HG03469 (cell line): ENCODE data around the gene XCL1.
"Not testable (repeated sequence)": the region's sequence is repeated elsewhere in the genome, so short reads cannot be mapped to it uniquely, and the experiment has no call there.

Experiments
- ATAC-seq: cut with Tn5 transposase; IDR thresholded peaks from one replicate; pipeline ENCODE4 v1.9.1; 2021; ENCODE audit warnings: mild to moderate bottlenecking, moderate library complexity, moderate number of reproducible peaks; ENCODE audit not compliant: unreplicated experiment

XCL1 gene

DNA sequence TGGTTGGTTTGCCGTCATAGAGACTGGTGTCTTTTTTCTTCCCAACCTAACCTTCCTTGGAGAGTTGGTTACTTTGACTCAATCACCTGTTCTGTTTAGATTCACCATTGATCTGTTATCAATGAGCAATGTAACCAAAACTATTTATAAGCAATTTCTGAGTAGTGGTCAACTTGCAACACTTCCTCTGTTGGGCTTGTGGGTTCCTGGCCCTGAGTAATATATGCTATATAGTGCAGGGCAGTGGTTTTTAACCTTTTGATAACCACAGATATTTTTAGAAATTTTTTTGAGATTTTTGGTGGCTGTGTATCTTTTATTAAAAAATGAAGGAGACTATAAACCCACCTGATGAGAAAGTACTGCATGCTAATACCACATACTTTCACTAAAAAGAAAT, 9.4 kb upstream of the XCL1 start:
- ATAC-seq, result no peak

DNA sequence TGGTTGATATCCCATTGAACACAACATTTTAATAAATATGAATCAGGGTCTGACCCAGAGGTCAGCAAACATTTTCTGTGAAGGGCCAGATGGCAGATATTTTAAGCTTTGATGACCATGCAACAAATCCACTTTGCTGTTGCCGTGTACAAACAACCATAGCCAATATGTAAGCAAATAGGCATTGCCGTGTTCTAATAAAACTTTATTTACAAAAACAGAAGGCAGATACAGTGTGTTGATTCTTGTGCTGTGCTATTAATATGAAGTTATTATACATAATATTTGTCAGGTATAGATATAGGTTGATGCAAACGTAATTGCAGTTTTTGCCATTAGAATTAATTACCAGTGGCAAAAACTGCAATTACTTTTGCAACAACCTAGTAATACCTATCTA, 8.8 kb upstream of the XCL1 start:
- no peak for ATAC-seq

DNA sequence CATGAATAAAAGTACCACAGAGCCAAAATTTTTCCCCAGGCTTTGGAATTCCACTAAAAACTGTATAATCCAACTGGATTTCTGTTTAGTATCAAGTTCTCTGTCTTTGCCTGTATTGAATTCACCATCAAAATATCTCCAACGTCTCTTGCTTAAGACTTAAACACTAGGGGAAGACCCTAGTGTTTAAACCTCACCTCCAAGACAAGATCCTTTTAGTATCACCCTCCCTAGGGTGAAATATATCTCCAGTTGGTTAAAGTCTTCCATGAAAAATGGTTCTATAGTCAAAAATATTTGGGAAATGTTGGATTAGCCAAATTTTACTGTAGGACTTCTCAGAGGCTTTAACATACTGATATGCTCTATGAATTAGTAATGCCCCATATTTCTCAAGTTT, 8.1 kb upstream of the XCL1 start:
- ATAC-seq, result no peak

DNA sequence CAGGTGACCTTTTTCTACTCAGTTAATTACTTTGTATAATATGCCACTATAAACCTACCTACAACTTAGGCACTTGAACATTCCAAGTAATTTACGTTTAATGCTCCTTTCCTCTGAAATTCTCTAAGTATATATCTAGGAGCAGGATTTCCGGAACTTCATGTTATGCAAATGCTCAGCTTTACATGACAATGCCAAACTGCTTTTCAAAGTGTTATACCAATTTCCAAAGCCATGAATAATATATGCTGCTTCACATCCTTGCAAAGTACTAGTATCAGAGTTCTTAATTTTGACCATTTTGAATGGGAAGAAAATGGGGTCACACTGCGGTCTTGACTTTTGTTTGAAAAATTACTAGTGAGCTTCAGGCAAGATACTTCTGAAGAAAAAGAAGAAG, 5.8 kb upstream of the XCL1 start:
- ATAC-seq, result no peak

DNA sequence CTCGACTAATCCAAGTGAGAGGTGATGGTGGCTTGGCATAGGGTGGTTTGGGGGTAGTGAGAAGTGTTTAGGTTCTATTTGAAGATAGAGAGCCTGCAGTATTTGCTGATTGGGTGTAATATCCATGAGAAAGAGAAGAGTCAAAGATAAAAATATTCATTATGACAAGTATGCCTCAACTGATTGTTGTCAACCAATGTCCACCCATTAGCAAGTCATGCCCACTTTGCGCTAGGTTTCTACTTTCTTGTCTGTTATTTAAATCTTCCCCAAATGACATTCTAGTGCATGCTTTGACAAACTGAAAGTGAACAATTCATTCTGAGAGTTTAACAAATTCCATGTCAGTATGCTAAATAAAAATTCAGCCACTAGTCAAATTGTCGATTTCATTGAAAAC, 3.8 kb upstream of the XCL1 start:
- ATAC-seq, result no peak

DNA sequence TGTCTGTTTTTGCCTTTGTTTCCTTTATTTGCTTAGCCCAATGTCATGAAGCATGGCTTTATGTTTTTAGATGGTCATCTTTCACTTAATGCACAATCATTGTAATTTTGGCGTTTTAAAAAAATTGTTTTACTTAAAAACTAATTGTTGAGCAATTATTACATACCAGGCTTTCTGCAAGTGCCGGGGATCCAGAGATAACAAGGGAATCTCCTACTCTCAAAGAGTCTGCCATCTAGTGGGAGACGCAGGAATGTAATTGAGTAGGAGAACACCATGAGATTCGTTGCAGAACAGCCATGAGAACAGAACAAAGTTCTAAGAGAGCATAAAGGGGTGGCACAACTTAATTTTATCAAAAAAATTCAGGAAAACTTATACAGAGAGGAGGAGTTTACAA, 2.2 kb upstream of the XCL1 start:
- ATAC-seq, result not testable (repeated sequence)

DNA sequence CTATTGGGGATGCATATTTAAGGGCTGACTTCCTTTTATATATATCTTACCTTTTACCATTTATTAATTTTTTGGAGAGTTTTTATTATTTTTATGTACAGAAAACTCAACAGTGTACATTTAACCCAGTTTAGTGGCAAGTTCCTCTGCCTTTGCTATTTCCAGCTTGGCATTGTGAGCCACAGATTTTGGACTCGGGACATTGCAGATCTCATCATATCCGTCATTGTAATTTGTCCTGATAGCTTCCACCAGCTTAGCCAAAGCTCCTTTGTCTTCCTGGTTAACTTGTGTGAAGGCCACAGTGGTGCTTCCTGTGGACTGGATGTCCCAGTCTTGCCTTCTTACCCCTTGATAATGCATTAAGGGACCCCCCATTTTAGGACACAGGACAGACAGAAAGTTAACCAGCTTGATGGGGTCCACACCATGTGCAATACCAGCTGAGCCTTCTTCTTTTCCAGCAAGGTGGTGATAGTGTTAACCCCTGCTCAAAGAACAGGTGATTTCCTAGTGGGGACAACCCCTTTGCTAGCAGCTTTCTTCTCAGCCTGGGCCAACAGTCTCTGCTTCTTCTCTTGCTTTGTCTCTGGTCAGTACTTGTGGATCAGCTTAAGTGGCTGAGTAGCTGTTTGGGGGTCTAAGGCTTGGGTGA, 2.3 kb downstream of the XCL1 start:
- not testable (repeated sequence) for ATAC-seq

DNA sequence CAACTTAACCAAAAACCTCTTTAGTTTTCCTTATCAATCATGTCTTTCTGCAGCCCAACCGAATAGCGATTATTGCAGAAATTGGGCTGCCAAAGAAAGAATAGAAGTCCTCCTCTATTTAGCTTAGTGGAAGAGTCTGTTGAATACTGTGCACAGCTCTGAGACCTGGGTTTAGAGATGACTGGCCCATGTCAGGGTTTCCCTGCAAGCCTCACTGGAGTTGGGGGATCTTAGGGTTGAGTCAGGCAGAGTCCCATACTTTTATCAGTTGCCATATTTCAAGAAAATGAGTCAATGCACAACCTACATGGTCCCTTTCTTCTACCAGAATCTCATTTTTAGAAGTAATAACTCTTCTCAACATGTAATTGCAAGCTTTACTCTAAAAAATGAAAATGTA, 3.9 kb downstream of the XCL1 start:
- not testable (repeated sequence) for ATAC-seq

DNA sequence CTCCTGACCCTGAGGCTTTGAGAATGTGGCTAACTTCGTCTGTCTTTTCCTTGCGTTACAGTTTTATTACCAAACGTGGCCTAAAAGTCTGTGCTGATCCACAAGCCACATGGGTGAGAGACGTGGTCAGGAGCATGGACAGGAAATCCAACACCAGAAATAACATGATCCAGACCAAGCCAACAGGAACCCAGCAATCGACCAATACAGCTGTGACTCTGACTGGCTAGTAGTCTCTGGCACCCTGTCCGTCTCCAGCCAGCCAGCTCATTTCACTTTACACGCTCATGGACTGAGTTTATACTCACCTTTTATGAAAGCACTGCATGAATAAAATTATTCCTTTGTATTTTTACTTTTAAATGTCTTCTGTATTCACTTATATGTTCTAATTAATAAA, 4.6 kb downstream of the XCL1 start:
- ATAC-seq, result not testable (repeated sequence)

DNA sequence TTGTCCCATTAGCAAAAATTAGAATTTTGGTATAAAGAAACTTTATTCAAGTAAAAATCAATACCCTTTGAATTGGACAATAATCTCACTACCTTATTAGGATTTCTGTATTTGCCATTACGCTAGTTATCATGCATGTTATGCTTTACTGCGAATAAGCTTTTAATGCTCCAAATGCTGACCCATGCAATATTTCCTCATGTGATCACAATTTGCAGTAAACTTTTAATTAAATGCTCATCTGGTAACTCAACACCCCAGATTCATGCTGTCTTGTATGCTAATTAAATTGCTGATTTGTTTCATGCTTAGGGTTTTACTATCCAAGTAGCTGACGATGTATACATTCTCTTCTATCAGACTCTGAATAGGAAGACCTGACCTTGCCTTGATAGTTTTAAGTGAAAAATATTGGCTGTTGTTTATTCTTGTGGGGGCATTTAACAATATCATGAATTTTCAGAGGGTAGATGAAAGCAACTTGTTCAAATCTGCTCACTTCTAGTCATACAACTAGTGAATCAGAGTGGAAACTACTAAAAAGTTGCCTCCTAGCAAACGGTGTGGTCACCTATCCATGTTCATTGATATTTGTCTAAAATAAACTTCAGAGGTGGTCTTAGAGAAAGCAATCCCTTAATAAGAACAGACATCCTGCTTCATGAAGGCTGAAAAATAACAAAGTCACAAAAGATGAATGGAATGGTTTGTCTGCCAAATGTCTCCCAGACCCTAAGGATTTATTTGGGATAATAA, 5.6 kb downstream of the XCL1 start:
- no peak for ATAC-seq

DNA sequence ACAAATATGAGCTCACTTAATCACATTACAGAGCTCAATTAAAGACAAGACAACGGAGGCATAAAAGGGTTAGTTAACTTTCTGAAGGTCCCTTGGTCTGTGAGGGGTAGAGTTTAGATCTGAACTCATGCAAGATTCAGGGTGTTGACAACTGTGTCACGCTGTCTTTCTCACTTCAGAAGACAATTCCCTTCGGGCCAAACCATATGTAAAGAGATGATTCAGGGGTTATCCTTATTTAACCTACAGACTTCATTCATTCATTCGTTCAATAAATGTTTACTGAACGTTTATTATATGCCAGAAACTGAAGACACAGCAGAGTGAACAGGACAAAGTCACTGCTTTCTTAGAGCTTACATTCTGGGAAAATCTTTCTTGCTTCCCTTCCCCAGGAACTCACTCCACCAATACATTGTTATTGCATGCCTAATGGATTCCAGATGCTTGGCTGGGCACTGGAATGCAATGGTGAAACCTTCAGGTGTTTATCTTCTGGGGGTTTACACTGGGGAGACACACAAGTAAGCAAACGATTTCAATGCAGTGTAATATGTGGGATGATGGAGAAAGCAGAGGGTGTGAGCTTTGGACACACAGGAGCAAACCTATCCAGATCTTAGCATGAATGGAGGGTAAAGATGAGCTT, 6.4 kb downstream of the XCL1 start:
- no peak for ATAC-seq

DNA sequence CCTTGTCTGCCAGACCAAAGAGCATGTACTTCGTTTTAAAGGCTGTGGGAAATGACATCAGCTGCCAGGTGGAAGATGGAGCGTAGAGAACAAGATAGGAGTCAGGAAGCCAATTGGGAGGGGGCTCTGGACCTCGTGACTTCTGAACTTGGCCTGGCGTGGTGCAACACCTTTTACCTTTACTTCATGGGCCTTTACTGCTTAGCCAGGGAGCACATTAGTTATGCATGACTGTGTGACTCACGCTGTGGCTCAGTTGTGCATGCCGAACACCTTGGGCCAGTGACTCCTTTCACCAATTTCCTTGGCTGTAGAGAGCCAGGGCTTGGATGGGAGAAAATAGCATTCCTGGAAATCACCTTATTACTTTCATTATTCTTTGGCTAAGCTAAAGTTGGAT, 7.2 kb downstream of the XCL1 start:
- ATAC-seq, result no peak

DNA sequence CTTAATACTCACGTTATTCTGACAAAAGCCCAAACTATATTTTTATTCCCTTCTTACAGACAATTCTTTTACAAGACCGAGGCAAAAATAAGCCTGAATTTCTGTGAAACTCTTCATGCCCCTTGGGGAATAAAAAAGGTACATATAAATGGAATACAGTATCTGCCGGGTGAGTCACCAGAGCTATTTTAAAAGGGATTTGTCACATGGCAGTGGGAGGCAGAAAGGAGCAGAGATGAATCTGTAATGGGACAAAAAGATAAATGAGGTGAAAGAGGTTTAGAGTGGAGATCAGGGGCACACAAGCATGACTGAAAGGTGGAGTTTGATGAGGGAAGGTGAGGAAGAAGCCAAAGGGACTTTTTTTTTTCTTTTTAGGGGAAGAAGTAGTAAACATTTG, 8.8 kb downstream of the XCL1 start:
- no peak for ATAC-seq

DNA sequence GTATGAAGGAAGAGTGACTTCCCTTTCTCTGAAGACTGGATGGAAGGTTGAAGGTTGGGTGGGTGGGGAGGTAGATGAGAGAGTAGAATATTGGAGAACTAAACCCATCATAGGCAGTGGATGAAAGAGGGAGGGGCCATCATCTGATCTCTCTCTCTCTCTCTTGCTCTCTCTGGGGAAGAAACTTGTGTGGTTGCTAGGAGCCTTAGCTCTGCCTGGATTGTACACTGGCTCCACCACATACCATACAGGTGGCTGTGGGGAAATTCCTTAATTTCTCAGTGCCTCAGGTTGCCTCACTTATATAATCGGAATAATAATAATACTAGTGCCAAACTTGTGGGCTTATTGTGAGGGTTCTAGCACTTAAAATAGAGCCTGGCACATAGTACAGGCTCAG, 9.5 kb downstream of the XCL1 start:
- ATAC-seq, result no peak

DNA sequence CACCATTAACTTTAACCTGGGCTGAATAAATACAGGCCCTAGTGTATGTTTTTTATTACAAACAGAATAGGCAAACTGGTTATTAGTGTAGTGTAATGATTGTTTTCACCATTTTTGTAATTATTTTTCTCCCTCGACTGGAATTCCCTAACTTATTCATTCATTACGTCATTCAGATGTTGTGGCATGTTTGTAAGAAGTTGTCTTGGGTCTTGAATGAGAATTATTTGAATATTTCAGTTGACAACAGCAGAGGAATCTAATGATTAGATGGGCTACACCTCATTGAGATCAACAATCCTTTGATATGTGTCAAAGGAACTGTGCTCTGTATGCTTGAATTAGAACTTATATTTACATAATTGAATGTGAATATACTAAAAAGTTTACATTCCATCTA, 12.8 kb downstream of the XCL1 start:
- ATAC-seq, result no peak

DNA sequence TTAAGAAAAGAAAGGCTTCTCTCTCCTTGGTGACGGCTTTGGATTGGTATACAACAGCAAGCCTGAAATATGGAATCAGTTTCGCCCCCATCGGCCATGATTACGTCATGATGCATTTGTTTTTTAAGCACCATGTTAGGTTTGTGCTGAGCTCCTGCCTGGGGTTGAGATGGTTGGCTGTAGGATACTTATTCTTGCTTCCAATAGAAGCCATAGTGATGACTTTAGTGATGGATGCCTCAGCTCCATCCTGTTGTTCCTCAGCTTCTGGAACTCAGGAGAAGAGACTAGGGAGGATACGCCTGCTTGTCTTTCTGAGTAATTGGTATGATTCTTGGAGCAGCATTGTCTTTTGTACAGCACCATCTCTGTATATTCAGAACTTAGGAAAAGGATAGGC, 14.7 kb downstream of the XCL1 start:
- no peak for ATAC-seq

DNA sequence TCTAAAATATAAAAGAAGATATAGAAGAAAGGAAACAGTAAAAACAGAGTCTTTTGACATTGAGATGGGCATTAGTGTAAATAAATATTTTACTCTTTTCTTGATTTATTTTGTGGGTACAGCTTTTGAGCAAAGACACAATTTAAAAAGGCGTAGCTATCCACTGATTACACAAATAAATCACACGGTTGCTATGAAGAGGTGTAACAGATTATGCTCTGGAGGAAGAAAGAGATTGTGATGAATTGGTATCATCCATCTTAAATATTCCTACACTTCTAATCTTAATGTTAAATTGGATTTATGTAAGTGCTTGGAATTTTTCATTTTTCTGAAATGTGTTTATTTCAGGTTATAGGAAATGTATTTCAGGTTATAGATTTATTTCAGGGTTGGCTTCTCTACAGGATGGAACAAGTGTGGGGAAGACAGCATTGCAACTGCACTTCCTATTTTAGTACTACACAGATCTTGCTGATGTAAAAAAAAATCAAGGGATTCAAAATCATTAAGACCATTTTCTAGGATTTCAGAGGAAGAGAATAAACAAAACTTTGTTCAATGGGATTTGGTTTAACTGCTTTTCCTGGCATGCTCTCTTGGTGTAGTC, 15.3 kb downstream of the XCL1 start:
- no peak for ATAC-seq

DNA sequence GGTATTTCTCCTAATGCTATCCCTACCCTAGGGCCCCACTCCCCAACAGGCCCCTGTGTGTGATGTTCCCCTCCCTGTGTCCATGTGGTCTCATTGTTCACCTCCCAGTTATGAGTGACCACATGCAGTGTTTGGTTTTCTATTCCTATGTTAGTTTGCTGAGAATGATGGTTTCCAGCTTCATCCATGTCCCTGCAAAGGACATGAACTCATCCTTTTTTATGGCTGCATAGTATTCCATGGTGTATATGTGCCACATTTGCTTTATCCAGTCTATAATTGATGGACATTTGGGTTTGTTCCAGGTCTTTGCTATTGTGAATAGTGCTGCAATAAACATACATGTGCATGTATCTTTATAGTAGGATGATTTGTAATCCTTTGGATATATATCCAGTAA, 19.0 kb downstream of the XCL1 start:
- ATAC-seq, result not testable (repeated sequence)

DNA sequence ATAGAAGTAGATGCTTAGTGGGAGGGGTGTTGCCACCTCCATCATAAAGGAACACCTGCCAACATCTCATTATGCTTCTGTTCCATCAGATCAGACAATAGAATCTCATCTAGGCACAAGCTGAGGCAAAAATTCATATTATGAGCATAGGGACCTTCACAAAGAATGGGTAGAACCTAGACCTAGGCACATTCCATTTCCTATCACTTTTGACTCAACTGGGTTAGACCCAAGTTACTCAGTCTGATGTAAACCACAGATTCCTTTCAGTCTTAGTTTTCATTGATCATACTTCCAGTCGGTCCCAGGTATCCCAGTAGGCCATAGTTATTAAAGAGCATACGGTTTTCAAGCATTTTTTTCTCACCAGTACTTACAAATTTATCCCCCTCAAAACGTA, 21.7 kb downstream of the XCL1 start:
- ATAC-seq, result no peak

DNA sequence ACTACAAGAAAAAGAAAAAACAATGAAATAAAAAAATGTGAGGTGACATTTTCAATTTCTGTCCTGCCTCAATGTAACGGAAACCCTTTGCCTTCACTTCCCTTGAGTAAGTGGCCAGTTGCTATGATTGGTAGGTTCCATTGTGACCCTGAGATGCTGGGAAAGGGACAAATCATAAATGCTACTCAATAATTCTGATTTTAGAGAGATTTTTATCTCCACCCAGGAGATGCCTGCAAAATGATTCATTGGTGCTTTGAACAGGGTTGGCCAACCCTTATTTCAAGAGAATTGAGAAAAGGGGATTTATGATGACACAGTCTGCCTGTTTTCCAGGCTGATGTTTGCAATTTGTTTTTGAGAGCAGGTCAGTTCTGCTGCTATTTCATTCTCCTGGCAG, 22.5 kb downstream of the XCL1 start:
- ATAC-seq, result no peak

DNA sequence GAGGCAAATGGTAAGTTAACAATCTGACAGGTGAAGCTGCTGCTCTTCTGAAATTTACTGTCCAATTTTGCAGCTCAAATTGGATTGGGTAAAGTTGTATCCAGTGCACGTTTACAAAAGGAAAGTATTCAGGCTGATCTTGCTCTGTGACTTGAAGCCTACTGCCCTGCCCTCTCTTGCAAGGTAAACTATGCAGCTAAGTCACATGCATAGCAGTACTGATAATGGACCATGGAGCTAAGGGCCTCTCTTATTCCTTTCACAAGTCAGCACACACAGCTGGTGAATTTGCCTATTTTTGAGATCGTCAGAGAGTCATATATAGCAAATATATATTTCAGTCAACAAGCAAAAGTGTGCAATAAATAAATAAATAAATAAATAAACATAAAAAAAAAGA, 23.2 kb downstream of the XCL1 start:
- ATAC-seq, result no peak

DNA sequence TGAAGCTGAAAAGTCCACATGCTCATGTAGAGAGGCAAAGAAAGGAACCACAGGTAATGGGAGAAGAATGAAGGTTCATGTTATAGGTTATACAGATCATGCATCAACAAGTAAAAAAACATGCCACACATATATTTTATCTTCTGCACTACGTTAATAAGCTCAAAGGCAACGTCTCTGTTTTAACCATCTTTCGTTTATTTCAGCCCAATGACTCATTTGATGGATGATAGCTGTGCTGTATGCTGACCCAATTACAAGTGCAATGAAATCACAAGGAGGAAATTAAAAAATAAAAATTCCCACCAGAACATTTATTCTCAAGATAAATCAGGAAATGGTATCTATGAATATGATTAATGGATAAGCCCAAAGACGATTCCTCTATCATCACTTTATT, 24.6 kb downstream of the XCL1 start:
- ATAC-seq, result no peak
